AG04450 (cell line): Measurements from ENCODE around the gene BICD2. TPM values are rescaled to one million over a fixed set of nuclear protein-coding genes. Genes with fewer than 3 reads are reported as not detected.
A peak's percentile ranks its signal among the peaks of the same experiment; 100 is the strongest.

ENCODE experiments used
- CTCF ChIA-PET: fragments of 300-600, 350-600 bp; formaldehyde crosslinking; extraction: SDS; loops from one replicate; lab custom pipeline; 2022; ENCODE audit warnings: antibody characterized with exemption, inconsistent platforms; lab: Charles Lee
- POLR2A ChIA-PET: fragments of 350-600 bp; formaldehyde crosslinking; extraction: SDS; loops from one replicate; lab custom pipeline; 2021; ENCODE audit warnings: antibody characterized with exemption, inconsistent platforms; lab: Yijun Ruan, JAX
- DNase-seq: peaks from one replicate; pipeline ENCODE4 v3.0.0-alpha.2; 2011; ENCODE audit warnings: low read depth, low spot score
- H3K27ac ChIP-seq: one replicate; pipeline ENCODE4 v1.5.1; 2012; ENCODE audit warnings: low read depth, low read length, control low read depth
- H3K27me3 ChIP-seq: one replicate; pipeline ENCODE4 v1.6.0; 2012; ENCODE audit warnings: low read length; ENCODE audit not compliant: control insufficient read depth, insufficient read depth
- H3K4me3 ChIP-seq: 2 replicates; pipeline ENCODE4 v1.5.1; 2011; ENCODE audit warnings: mild to moderate bottlenecking, low read depth, low read length, control low read depth
- H3K9me3 ChIP-seq: 2 replicates; pipeline ENCODE4 v1.5.1; 2012; ENCODE audit warnings: low read length; ENCODE audit not compliant: control insufficient read depth, insufficient read depth
- polyA plus RNA-seq: library from polyadenylated mRNA; depleted of rRNA; stranded (reverse); fragments of >200 nt; gene quantifications from 2 replicates; pipeline ENCODE4 v1.2.3, GENCODE V29; 2011
- TF ChIP-seq, protein P1 (sequence below): IDR thresholded peaks from 2 replicates; pipeline ENCODE4 v1.5.1; 2011; ENCODE audit warnings: low read depth, low read length, control low read depth, inconsistent platforms

Gene BICD2
- polyA plus RNA-seq, 1 experiment = 11.2 TPM

DNA sequence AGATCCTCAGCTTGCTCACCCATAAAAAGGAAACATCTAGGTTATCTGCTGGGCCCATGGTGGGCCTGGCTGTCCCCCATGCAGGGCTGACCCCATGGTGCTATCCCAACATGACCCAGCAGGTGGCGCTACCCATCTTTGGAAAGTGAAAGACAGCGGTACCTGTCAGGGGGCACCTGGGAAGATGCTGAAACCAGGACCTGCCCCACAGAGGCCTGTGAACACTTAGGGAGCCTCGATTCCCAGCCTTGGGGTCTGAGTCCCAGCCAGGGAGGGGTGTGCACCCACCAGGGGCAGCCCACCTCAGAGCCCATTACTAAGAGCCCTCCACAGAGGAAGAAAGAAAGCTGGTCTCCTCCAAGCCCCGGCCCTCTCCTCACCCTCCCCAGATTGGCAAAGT is 48.1 kb downstream of the BICD2 start:
- no peak overlapping the region for H3K4me3 ChIP-seq
- TF ChIP-seq, protein P1, sequence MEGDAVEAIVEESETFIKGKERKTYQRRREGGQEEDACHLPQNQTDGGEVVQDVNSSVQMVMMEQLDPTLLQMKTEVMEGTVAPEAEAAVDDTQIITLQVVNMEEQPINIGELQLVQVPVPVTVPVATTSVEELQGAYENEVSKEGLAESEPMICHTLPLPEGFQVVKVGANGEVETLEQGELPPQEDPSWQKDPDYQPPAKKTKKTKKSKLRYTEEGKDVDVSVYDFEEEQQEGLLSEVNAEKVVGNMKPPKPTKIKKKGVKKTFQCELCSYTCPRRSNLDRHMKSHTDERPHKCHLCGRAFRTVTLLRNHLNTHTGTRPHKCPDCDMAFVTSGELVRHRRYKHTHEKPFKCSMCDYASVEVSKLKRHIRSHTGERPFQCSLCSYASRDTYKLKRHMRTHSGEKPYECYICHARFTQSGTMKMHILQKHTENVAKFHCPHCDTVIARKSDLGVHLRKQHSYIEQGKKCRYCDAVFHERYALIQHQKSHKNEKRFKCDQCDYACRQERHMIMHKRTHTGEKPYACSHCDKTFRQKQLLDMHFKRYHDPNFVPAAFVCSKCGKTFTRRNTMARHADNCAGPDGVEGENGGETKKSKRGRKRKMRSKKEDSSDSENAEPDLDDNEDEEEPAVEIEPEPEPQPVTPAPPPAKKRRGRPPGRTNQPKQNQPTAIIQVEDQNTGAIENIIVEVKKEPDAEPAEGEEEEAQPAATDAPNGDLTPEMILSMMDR = peak; percentile 88
- no peak overlapping the region for H3K27ac ChIP-seq
- H3K9me3 ChIP-seq = no peaks in the 10 kb centered on the region
- ChIA-PET CTCF (interaction anchor here (0.6 to 9.6 kb wide), 18 partner anchors 9 to 97 kb away, joined by 3 to 159 read pairs (median 4); no protein-coding TSS in a partner anchor), POLR2A (no interaction called here)
- DNase-seq = no peak
- H3K27me3 ChIP-seq = no peaks in the 10 kb centered on the region

GRCh38 chr9:92715488-92716231 is 49.0 kb downstream of the BICD2 start:
- H3K27ac ChIP-seq = no peak overlapping the region
- ChIA-PET POLR2A (no interaction called here), CTCF (interaction anchor here (0.6 to 9.6 kb wide), 14 partner anchors 8 to 98 kb away, joined by 3 to 159 read pairs (median 4); no protein-coding TSS in a partner anchor)
- TF ChIP-seq, protein P1 = no peak
- H3K9me3 ChIP-seq = no peaks in the 10 kb centered on the region
- H3K27me3 ChIP-seq = no peaks in the 10 kb centered on the region
- no peak overlapping the region for H3K4me3 ChIP-seq
- no peak for DNase-seq

GRCh38 chr9:92714787-92715487 is 49.7 kb downstream of the BICD2 start:
- no peaks in the 10 kb centered on the region for H3K27me3 ChIP-seq
- DNase-seq = no peak
- no peak overlapping the region for H3K4me3 ChIP-seq
- H3K27ac ChIP-seq = no peak overlapping the region
- TF ChIP-seq, protein P1 = no peak
- ChIA-PET CTCF (interaction anchor here (1.1 to 9.6 kb wide), 4 partner anchors 8 to 75 kb away, joined by 3 to 159 read pairs (median 4); no protein-coding TSS in a partner anchor), POLR2A (interaction anchor here (0.6 kb wide), 1 partner anchor 39 kb away, joined by 5 read pairs; no protein-coding TSS in a partner anchor)
- H3K9me3 ChIP-seq = no peaks in the 10 kb centered on the region

GRCh38 chr9:92714016-92714415 is 50.6 kb downstream of the BICD2 start:
- no peak overlapping the region for H3K27ac ChIP-seq
- no peak for DNase-seq
- ChIA-PET CTCF (interaction anchor here (1.3 to 9.6 kb wide), 3 partner anchors 19 to 76 kb away, joined by 3 to 159 read pairs (median 4); no protein-coding TSS in a partner anchor), POLR2A (interaction anchor here (0.6 kb wide), 1 partner anchor 40 kb away, joined by 5 read pairs; no protein-coding TSS in a partner anchor)
- TF ChIP-seq, protein P1 = no peak
- H3K27me3 ChIP-seq = no peaks in the 10 kb centered on the region
- H3K9me3 ChIP-seq = no peaks in the 10 kb centered on the region
- H3K4me3 ChIP-seq = no peak overlapping the region
